ENCODE data around the gene LOC128125822.

LOC128125822 gene

DNA sequence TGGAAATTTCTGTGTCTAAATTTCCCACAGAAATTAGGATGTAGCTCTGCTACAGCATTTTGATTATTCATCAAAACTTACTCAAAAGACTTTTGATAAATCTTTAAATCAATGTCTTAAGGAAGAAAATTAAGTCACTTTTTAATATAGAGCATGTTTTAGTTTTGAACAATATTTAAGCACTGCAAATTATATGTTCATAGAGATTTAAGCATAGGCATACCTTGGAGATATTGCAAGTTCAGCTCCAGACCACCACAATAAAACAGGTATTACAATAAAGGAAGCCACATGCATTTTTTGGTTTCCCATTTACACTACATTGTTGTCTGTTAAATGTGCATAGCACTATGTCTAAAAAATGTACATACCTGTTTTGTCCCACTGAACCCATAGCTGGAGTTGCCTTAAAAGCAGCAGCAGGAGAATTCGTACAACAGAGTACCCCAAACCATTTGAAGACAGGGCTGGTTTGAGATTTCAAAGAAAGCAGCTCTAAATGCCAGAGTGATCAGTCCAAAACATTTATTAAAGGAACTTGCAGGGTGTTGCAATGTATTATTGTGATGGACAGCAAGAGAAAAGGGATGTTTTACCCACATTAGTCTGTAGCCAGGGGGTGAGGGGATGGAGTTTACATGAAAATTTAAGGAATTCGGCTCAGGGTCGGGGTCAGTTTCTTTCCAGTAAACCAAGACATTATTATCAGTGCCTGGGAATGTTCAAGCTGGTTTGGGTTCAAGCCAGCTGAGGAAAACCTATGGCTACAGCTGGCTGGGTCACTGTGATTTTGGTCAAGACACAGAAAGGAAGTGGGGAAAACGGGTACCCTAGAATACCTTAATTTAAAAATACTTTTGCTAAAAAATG is 6.3 kb upstream of the LOC128125822 start:
- Histone ChIP-seq H3K27ac (no peak overlapping the region), H3K4me3 (no peak overlapping the region)
- TF ChIP-seq, protein P1, sequence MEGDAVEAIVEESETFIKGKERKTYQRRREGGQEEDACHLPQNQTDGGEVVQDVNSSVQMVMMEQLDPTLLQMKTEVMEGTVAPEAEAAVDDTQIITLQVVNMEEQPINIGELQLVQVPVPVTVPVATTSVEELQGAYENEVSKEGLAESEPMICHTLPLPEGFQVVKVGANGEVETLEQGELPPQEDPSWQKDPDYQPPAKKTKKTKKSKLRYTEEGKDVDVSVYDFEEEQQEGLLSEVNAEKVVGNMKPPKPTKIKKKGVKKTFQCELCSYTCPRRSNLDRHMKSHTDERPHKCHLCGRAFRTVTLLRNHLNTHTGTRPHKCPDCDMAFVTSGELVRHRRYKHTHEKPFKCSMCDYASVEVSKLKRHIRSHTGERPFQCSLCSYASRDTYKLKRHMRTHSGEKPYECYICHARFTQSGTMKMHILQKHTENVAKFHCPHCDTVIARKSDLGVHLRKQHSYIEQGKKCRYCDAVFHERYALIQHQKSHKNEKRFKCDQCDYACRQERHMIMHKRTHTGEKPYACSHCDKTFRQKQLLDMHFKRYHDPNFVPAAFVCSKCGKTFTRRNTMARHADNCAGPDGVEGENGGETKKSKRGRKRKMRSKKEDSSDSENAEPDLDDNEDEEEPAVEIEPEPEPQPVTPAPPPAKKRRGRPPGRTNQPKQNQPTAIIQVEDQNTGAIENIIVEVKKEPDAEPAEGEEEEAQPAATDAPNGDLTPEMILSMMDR (IDR thresholded peaks at IDR 0.05), result no peak
- DNase-seq (ENCODE audit: low spot score), result no peak

DNA sequence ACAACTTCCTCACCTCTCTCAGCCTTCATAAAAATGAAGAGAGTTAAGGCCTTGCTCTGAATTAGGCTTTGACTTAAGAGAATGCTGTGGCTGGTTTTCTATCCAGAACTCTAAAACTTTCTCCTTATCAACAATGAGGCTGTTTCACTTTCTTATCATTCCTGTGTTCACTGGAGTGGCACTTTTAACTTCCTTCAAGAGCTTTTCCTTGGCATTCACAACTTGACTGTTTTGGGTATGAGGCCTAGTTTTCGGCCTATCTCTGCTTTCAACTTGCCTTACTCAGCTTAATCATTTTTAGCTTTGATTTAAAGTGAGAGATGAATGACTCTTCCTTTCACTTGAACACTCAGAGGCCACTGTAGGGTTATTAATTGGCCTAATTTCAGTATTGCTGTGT is 4.3 kb upstream of the LOC128125822 start:
- TF ChIP-seq, protein P1 (IDR thresholded peaks at IDR 0.05), result no peak
- DNase-seq (ENCODE audit: low spot score), result no peak
- Histone ChIP-seq H3K4me3 (no peak overlapping the region), H3K27ac (no peak overlapping the region)

DNA sequence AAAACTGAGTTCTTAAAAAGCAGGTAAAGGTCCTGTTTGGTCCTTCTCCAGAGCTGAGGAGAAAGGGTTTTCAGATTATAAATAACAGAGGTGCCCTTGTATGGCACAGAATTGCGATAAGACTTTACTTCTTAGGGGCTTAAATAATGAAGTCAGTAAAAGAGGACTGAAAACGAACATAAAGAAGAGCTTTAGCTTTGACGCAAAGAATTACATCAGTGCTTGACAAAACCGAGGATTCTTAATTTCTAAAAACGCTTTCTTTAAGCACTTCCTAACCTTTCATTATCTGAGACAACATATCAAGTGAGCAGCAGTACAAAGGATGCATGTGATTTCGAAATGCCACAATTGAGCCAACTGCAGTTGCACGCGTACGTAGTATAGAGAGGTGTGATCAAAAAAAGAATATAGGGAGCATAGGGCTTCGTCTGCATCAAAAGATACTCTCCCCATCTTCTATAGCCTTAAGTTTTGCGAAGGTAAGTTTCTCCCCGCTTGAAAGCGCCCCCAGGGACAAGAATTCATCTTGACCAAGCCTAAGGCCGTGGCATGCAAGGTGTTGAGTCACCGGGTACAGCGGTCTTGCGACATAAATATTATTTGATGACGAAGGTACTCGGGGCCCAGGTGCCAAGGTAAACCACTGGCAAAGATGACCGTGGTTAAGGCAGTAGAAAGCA is 778 bp upstream of the LOC128125822 start:
- TF ChIP-seq, protein P1 (IDR thresholded peaks at IDR 0.05), result no peak
- DNase-seq (ENCODE audit: low spot score), result peak; percentile 89
- H3K27ac ChIP-seq, result peak overlapping the region; percentile 98 to 100
- peak overlapping the region; percentile 85 for H3K4me3 ChIP-seq

DNA sequence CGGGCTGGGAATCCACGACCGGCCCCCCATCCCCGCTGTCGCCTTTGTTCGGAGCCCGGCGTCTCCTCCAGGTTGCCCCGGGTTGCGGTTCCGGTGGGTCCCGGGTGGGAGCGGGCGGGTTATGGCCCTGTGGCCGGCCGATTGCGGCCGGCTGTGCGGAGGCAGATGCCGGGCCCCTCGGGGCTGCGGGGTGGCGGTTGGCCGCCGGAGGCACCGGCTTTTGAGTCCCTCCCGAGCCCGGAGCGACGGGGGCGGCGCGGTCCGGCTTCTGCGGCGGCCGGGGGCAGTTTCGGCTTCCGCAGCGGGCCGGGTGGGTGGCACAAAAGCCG is 431 bp downstream of the LOC128125822 start:
- DNase-seq (ENCODE audit: low spot score), result no peak
- H3K27ac ChIP-seq, result peak overlapping the region; percentile 98 to 100
- peak overlapping the region; percentile 85 for H3K4me3 ChIP-seq
- TF ChIP-seq, protein P1 (IDR thresholded peaks at IDR 0.05), result no peak

DNA sequence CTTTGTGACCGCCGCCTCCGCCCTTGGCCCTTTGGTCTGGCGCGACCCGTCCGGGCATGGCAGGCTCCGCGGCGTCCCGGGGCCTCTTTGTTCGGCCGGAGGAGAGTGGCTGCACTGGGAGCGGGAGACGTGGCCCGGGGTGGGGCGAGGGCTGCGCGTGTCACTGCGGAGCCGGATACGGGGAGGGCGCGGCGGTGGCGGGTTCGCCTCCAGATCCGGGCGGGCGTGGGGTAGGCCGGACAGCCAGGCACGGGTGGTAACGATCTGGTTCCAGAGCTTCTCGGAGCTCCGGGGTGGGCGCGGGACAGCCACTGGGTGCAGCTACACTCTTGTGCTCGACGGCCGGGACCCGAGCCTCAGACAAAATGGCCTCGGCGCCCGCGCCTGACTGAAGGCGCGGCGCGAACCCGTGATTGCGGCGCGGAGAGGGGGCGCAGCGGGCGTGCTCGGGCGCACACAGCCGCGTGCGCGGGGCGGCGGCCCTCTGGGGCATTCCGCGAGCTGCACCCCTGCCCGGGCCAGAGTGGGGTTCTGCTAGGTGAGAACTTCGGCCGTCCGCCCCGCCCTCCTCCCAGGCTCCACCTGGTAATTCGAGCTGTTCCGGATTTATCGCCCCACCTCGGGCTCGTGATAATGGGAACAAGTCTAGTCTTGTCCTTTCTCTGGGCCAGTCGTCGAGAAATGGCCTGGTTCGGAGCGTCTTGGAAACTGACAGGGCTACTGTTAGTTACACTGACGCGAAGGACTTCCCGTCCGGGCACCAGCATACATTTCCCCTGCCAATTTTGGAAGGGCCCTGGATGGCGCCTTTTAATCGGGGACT is 1.0 kb downstream of the LOC128125822 start:
- Histone ChIP-seq H3K27ac (peak overlapping the region; percentile 98 to 100), H3K4me3 (peak overlapping the region; percentile 85)
- TF ChIP-seq, protein P1 (IDR thresholded peaks at IDR 0.05), result no peak
- peak; percentile 88 for DNase-seq (ENCODE audit: low spot score)

DNA sequence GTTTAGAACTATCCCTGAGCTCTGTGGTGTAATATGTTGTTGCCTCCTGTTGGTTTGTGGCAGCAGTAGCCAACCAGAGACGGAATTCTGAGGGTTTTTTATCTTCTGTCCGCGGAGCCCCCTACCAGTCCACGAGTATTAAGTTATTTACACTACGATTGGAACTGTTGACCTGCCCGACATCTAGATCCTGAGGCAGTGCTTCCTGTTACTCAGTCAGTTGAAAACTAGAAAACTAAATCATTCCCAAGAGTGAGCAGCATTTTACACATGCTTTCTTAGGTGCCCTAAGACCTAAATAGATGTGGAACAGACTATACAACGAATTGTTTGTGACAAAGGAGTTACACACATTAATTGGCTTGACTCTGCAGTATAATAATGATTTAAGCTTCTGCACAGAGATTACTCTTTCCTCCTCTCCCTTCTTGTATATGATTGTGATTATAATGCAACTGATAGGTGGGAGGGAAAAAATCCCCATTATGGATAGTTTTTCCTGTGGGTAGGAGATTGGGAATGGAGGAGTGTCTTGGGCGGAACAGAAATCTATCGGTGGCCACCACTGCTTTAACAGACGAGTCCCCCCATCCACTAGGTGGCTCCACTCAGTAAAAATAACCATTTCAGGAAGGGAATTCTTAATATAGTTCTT is 1.7 kb downstream of the LOC128125822 start:
- TF ChIP-seq, protein P1 (IDR thresholded peaks at IDR 0.05), result peak; percentile 12
- DNase-seq (ENCODE audit: low spot score), result no peak
- peak overlapping the region; percentile 85 for H3K4me3 ChIP-seq
- peak overlapping the region; percentile 98 to 100 for H3K27ac ChIP-seq
